Transverse colon (tissue), 4 donors: Measurements from ENCODE around the gene KATNB1.

Experiments
- EP300 ChIP-seq: sonication (generic); formaldehyde crosslinking; IDR thresholded peaks from one replicate; pipeline ENCODE4 v1.6.1; 2017; ENCODE audit warnings: antibody characterized with exemption, low read depth
- POLR2A ChIP-seq: fragments of 450-650 bp; IDR thresholded peaks from one replicate; pipeline ENCODE4 v1.6.1; 2016; ENCODE audit warnings: antibody characterized with exemption, mild to moderate bottlenecking, moderate library complexity
- POLR2AphosphoS5 ChIP-seq, 3 donors: sonication (generic); formaldehyde crosslinking; IDR thresholded peaks; one replicate each; pipeline ENCODE4 v1.6.1; 2016; ENCODE audit warnings: antibody characterized with exemption in 3 of 3
- TF ChIP-seq, protein P1 (sequence below), 5 experiments: fragments of 200-600 bp in 3 of 5; fragments of 450-650 bp in 2 of 5; sonication (generic) in 3 of 5; IDR thresholded peaks; 1 replicate in 2 of 5; 2 replicates in 3 of 5; pipeline ENCODE4 v1.5.1; 2016 to 2017; ENCODE audit warnings: antibody characterized with exemption in 5 of 5, inconsistent platforms in 3 of 5, mild to moderate bottlenecking in 2 of 5, moderate library complexity in 1 of 5

DNA sequence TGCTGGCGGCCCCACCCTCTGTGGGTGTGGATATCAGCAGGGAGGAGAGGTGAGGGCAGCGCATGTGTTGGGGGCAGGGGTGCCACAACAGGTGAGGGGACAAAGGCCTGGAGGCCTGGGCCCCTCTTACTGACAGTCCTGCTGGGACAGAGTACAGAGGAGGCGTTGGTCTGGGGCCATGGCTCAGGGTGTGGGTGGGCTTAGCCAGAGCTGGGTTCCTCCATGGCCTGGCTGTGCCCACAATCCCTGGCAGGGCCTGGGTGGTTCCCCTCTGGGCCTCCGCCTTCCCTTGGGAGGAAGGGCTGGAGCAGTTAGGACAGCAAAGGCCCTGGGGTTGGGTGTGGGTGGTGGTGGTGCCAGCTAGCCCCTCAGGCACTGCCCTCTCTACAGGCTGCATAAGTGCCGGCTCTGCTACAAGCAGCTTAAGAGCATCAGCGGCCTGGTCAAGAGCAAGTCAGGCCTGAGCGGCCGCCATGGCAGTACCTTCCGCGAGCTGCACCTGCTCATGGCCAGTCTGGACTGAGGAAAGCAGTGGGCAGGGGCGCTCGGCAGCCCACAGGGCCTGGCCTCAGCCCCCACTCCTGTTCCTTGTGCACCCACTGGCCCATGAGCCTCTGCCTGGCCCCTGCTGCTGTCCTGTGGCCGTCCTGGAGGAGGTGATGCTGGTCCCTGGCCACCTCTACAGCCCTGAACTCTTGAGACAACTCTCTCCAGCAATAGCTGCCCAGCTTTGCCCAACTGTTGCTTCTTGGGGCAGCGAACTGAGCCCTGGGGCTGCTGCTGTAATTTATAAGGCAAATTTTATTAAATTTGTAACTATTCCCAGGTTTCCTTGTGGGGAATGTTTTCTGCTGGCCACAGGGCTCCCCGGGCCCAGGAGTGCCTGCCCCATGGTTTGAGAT, 21.1 kb downstream of the KATNB1 start:
- TF ChIP-seq, protein P1, sequence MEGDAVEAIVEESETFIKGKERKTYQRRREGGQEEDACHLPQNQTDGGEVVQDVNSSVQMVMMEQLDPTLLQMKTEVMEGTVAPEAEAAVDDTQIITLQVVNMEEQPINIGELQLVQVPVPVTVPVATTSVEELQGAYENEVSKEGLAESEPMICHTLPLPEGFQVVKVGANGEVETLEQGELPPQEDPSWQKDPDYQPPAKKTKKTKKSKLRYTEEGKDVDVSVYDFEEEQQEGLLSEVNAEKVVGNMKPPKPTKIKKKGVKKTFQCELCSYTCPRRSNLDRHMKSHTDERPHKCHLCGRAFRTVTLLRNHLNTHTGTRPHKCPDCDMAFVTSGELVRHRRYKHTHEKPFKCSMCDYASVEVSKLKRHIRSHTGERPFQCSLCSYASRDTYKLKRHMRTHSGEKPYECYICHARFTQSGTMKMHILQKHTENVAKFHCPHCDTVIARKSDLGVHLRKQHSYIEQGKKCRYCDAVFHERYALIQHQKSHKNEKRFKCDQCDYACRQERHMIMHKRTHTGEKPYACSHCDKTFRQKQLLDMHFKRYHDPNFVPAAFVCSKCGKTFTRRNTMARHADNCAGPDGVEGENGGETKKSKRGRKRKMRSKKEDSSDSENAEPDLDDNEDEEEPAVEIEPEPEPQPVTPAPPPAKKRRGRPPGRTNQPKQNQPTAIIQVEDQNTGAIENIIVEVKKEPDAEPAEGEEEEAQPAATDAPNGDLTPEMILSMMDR (IDR thresholded peaks at IDR 0.05): no peak
- no peak for TF ChIP-seq EP300
- TF ChIP-seq POLR2A: no peak
- no peak for TF ChIP-seq POLR2AphosphoS5 (IDR thresholded peaks at IDR 0.05)
